IMR-90 (cell line): ENCODE measurements around the gene CES4A. TPM values are rescaled to one million over a fixed set of nuclear protein-coding genes. Genes with fewer than 3 reads are reported as not detected.
A peak's percentile ranks its signal among the peaks of the same experiment; 100 is the strongest.

ENCODE experiments used
- ATAC-seq: fragments of 200-7000 bp; cut with Tn5 transposase; 2 replicates; pipeline ENCODE4 v1.9.1; 2020; ENCODE audit warnings: low read depth, mild to moderate bottlenecking, moderate library complexity
- BruUV-seq: library from RNA; stranded (reverse); fragments of 400-500 nt; replicated peaks from 2 replicates; lab custom pipeline; 2021; lab: Mats Ljungman, UMichigan
- CTCF ChIA-PET: fragments of 300-600 bp; formaldehyde crosslinking; extraction: SDS; loops from one replicate; lab custom pipeline; 2021; ENCODE audit warnings: antibody characterized with exemption; lab: Yijun Ruan, JAX
- POLR2A ChIA-PET: fragments of 300-600 bp; sonication (Branson Sonifier 250); formaldehyde crosslinking; loops from one replicate; lab custom pipeline; 2022; ENCODE audit warnings: antibody characterized with exemption; ENCODE audit not compliant: unreplicated experiment; lab: Charles Lee
- DNase-seq: peaks from one replicate; pipeline ENCODE4 v3.0.0; 2013
- H2AFZ ChIP-seq: replicated peaks from 2 replicates; pipeline ENCODE3; 2013; ENCODE audit warnings: low read length, mild to moderate bottlenecking; ENCODE audit not compliant: poor library complexity
- H2AK5ac ChIP-seq: 2 replicates; pipeline ENCODE4 v1.6.1; 2013; ENCODE audit warnings: low read depth, low read length, inconsistent platforms
- H2AK9ac ChIP-seq: replicated peaks from 2 replicates; pipeline ENCODE3; 2013; ENCODE audit warnings: mild to moderate bottlenecking, low read depth, low read length, moderate library complexity; ENCODE audit not compliant: poor library complexity
- H2BK120ac ChIP-seq: 2 replicates; pipeline ENCODE4 v1.6.1; 2013; ENCODE audit warnings: low read depth, low read length, inconsistent platforms
- H2BK15ac ChIP-seq: 3 replicates; pipeline ENCODE4 v1.6.1; 2013; ENCODE audit warnings: low read depth, low read length, inconsistent platforms
- H2BK20ac ChIP-seq: 2 replicates; pipeline ENCODE4 v1.6.1; 2013; ENCODE audit warnings: low read depth, mild to moderate bottlenecking, inconsistent platforms, low read length, moderate library complexity
- H2BK5ac ChIP-seq: 2 replicates; pipeline ENCODE4 v1.6.1; 2013; ENCODE audit warnings: mild to moderate bottlenecking, low read depth, low read length, inconsistent platforms; ENCODE audit not compliant: poor library complexity, severe bottlenecking
- H3K14ac ChIP-seq: replicated peaks from 2 replicates; pipeline ENCODE4 v1.6.1; 2013; ENCODE audit warnings: low read depth, low read length, inconsistent platforms
- H3K18ac ChIP-seq: 2 replicates; pipeline ENCODE4 v1.6.1; 2013; ENCODE audit warnings: low read depth, low read length, control low read depth
- H3K23ac ChIP-seq: 2 replicates; pipeline ENCODE4 v1.6.1; 2013; ENCODE audit warnings: low read depth, low read length, inconsistent platforms
- H3K27ac ChIP-seq: 2 replicates; pipeline ENCODE4 v1.5.1; 2013; ENCODE audit warnings: mild to moderate bottlenecking, control low read depth, low read length; ENCODE audit not compliant: insufficient read depth
- H3K27me3 ChIP-seq: 2 replicates; pipeline ENCODE4 v1.6.1; 2013; ENCODE audit warnings: low read length; ENCODE audit not compliant: control insufficient read depth, insufficient read depth
- H3K36me3 ChIP-seq: 2 replicates; pipeline ENCODE4 v1.6.1; 2013; ENCODE audit warnings: low read length, mixed read lengths; ENCODE audit not compliant: control insufficient read depth, insufficient read depth
- H3K4ac ChIP-seq: 2 replicates; pipeline ENCODE4 v1.6.1; 2013; ENCODE audit warnings: low read depth, low read length, inconsistent platforms
- H3K4me1 ChIP-seq: 2 replicates; pipeline ENCODE4 v1.6.1; 2013; ENCODE audit warnings: low read length, mixed read lengths; ENCODE audit not compliant: control insufficient read depth, insufficient read depth
- H3K4me2 ChIP-seq: 2 replicates; pipeline ENCODE4 v1.6.1; 2013; ENCODE audit warnings: low read depth, mild to moderate bottlenecking, control low read depth, low read length, moderate library complexity
- H3K4me3 ChIP-seq: 2 replicates; pipeline ENCODE4 v1.5.1; 2013; ENCODE audit warnings: low read depth, mild to moderate bottlenecking, control low read depth, low read length, moderate library complexity; ENCODE audit not compliant: insufficient read depth
- H3K56ac ChIP-seq: 2 replicates; pipeline ENCODE4 v1.6.1; 2013; ENCODE audit warnings: low read length, inconsistent platforms; ENCODE audit not compliant: insufficient read depth; ENCODE audit errors: extremely low read depth
- H3K79me1 ChIP-seq, 2 experiments: 2 replicates each; pipeline ENCODE4 v1.6.1; 2013; ENCODE audit warnings: low read length in 2 of 2, inconsistent platforms in 1 of 2, low read depth in 1 of 2
- H3K9ac ChIP-seq: 2 replicates; pipeline ENCODE4 v1.6.1; 2013; ENCODE audit warnings: low read depth, low read length, control low read depth
- H3K9me1 ChIP-seq: 2 replicates; pipeline ENCODE4 v1.6.1; 2013; ENCODE audit warnings: low read length, inconsistent platforms; ENCODE audit not compliant: insufficient read depth
- H3K9me3 ChIP-seq: 2 replicates; pipeline ENCODE4 v1.6.1; 2013; ENCODE audit warnings: low read length; ENCODE audit not compliant: control insufficient read depth, insufficient read depth
- H4K20me1 ChIP-seq: 2 replicates; pipeline ENCODE4 v1.6.1; 2013; ENCODE audit warnings: low read length, inconsistent platforms; ENCODE audit not compliant: insufficient read depth
- H4K5ac ChIP-seq: 2 replicates; pipeline ENCODE4 v1.6.1; 2013; ENCODE audit warnings: mild to moderate bottlenecking, low read depth, low read length, control low read depth
- H4K8ac ChIP-seq, 2 experiments: 2 replicates each; pipeline ENCODE4 v1.6.1; 2013; ENCODE audit warnings: low read depth in 2 of 2, low read length in 2 of 2, control low read depth in 1 of 2, inconsistent platforms in 1 of 2
- H4K91ac ChIP-seq: 2 replicates; pipeline ENCODE4 v1.6.1; 2013; ENCODE audit warnings: low read depth, low read length, inconsistent platforms; ENCODE audit not compliant: insufficient read depth
- CEBPB ChIP-seq: IDR thresholded peaks from 2 replicates; pipeline ENCODE4 v1.6.1; 2012; ENCODE audit warnings: low read depth, low read length, improper control_type of control experiment
- NFE2L2 ChIP-seq: fragments of 150-350 bp; IDR thresholded peaks from 2 replicates; pipeline ENCODE4 v1.6.1; 2016; ENCODE audit warnings: low read depth, mild to moderate bottlenecking, low read length
- WGBS, 2 experiments: methylation state at CpG; one replicate each; pipeline versions ENCODE4 v1.1.5 to v1.1.7; 2013; ENCODE audit warnings: missing lambda C conversion rate in 2 of 2; ENCODE audit not compliant: insufficient read length in 1 of 2; ENCODE audit errors: extremely low coverage in 2 of 2; 5-methylcytosine and 5-hydroxymethylcytosine counted together
- dilution Hi-C: fragments of 300-500 bp; cut with HindIII; formaldehyde crosslinking; loops from one replicate; pipeline ENCODE4 v1.14.3; 2018; ENCODE audit warnings: low sequenced_read_pairs; ENCODE audit not compliant: unreplicated experiment
- in situ Hi-C: fragments of 300-500 bp; cut with MboI; formaldehyde crosslinking; loops from 3 replicates; pipeline ENCODE4 v1.14.3; 2019; ENCODE audit warnings: low sequenced_read_pairs, inconsistent platforms, mixed read lengths
- intact Hi-C: fragments of 100-400 bp; cut with micrococcal nuclease; formaldehyde crosslinking; loops from 2 replicates; pipeline ENCODE4 v1.10.0; 2022
- polyA plus RNA-seq, 3 experiments: library from polyadenylated mRNA; depleted of rRNA; stranded (reverse); fragments of >200 nt; gene quantifications; 2 replicates each; pipeline ENCODE4 v1.2.3, GENCODE V29; 2012; ENCODE audit warnings: low replicate concordance in 1 of 3
- total RNA-seq: library from RNA; depleted of rRNA; stranded (reverse); fragments of >200 nt; gene quantifications from 2 replicates; pipeline ENCODE4 v1.2.3, GENCODE V29; 2012

Gene CES4A
- total and polyA plus RNA-seq, 2 of the 4 experiments (the other 2 are of a cell fraction) = 0.72 to 4.7 TPM

- peaks cover 4% of the 10 kb centered on the region; the same call in 1 of the 2 replicates for H3K4me1 ChIP-seq
- H2BK20ac ChIP-seq = no peak overlapping the region
- no peak overlapping the region; the same call in 1 of the 2 replicates for H3K27ac ChIP-seq
- H2BK15ac ChIP-seq = no peak overlapping the region
- DNase-seq (no peak), ATAC-seq (no peak)
- H3K4me3 ChIP-seq = no peak overlapping the region
- H2AFZ ChIP-seq = peak overlapping the region; percentile 91
- H3K4ac ChIP-seq = peak overlapping the region; percentile 55; the same call in 1 of the 2 replicates
- H2BK120ac ChIP-seq = no peak overlapping the region
- POLR2A ChIA-PET = no interaction called here
- H3K79me1 ChIP-seq = no peaks in the 10 kb centered on the region
- H4K91ac ChIP-seq = peak overlapping the region; percentile 43; the same call in 1 of the 2 replicates
- H4K20me1 ChIP-seq = no peaks in the 10 kb centered on the region
- BruUV-seq = no TSS peak
- CTCF ChIA-PET = interaction anchor here (0.6 to 2.5 kb wide), 2 partner anchors 24 to 141 kb away, joined by 3 to 9 read pairs; no protein-coding TSS in a partner anchor
- peak overlapping the region; percentile 13 for H2AK9ac ChIP-seq
- no peak overlapping the region for H2BK5ac ChIP-seq
- dilution Hi-C loops = no loop called here
- H3K9me3 ChIP-seq = no peaks in the 10 kb centered on the region
- no peak for TF ChIP-seq CEBPB
- no peak for TF ChIP-seq NFE2L2
- H3K9ac ChIP-seq = no peak overlapping the region; the same call in 1 of the 2 replicates
- H3K14ac ChIP-seq = no peak overlapping the region
- H4K8ac ChIP-seq = peak overlapping the region; percentile 25 to 36; a peak in 1 of 4 replicates
- no peak overlapping the region for H3K23ac ChIP-seq
- no peak overlapping the region for H3K18ac ChIP-seq
- peak overlapping the region; percentile 43; the same call in 1 of the 2 replicates for H4K5ac ChIP-seq
- H3K9me1 ChIP-seq = no peaks in the 10 kb centered on the region
- H3K4me2 ChIP-seq = peak overlapping the region; percentile 41; the same call in 1 of the 2 replicates
- peak overlapping the region; percentile 49; the same call in 1 of the 2 replicates for H2AK5ac ChIP-seq
- WGBS, 2 experiments = no CpG with 5 or more reads among the region's 6 CpGs
- no peaks in the 10 kb centered on the region for H3K36me3 ChIP-seq
- H3K56ac ChIP-seq = no peak overlapping the region
- in situ Hi-C loops = no loop called here
- intact Hi-C loops = loop anchor here (10.0 kb wide), 1 partner anchor 170 kb away; the partner anchor contains the start of gene MATCAP1
- peaks cover 2% of the 10 kb centered on the region; the same call in 1 of the 2 replicates for H3K27me3 ChIP-seq
These were observed 26.4 kb downstream of the CES4A start for GRCh38 chr16:67014634-67015312.
